CD14-positive monocyte (primary cell): ENCODE data around the gene TBC1D10A. TPM values are rescaled to one million over a fixed set of nuclear protein-coding genes. Genes with fewer than 3 reads are reported as not detected.
A peak's percentile ranks its signal among the peaks of the same experiment; 100 is the strongest.

Experiments
- DNase-seq, 3 donors: peaks; one replicate each; pipeline ENCODE4 v3.0.0-alpha.2; 2011 to 2022
- H2AFZ ChIP-seq: 2 replicates; pipeline ENCODE4 v1.6.0; 2012; ENCODE audit warnings: mild to moderate bottlenecking, low read depth, low read length, inconsistent platforms; ENCODE audit not compliant: insufficient read depth, poor library complexity, severe bottlenecking
- H3K27ac ChIP-seq, 2 donors: 1 replicate in 1 of 2; 2 replicates in 1 of 2; pipeline ENCODE4 v1.5.1; 2012 to 2013; ENCODE audit warnings: low read length in 2 of 2, control low read depth in 1 of 2, inconsistent platforms in 1 of 2, low read depth in 1 of 2, mild to moderate bottlenecking in 1 of 2
- H3K27me3 ChIP-seq, 2 donors: one replicate each; pipeline versions ENCODE4 v1.6.0 to v1.6.1; 2011 to 2013; ENCODE audit warnings: low read length in 2 of 2; ENCODE audit not compliant: control insufficient read depth in 2 of 2, insufficient read depth in 2 of 2
- H3K36me3 ChIP-seq, 2 donors: replicated peaks in 1 of 2; 1 replicate in 1 of 2; 2 replicates in 1 of 2; pipeline versions ENCODE4 v1.5.1 to v1.6.1; 2012 to 2013; ENCODE audit warnings: low read length in 2 of 2, control low read depth in 1 of 2, inconsistent platforms in 1 of 2, mild to moderate bottlenecking in 1 of 2; ENCODE audit not compliant: insufficient read depth in 2 of 2, control insufficient read depth in 1 of 2
- H3K4me1 ChIP-seq, 2 donors: 1 replicate in 1 of 2; 2 replicates in 1 of 2; pipeline versions ENCODE4 v1.5.1 to v1.6.1; 2012 to 2013; ENCODE audit warnings: low read length in 2 of 2, control low read depth in 1 of 2, inconsistent platforms in 1 of 2, mild to moderate bottlenecking in 1 of 2, moderate library complexity in 1 of 2; ENCODE audit not compliant: insufficient read depth in 2 of 2, control insufficient read depth in 1 of 2
- H3K4me2 ChIP-seq: replicated peaks from 2 replicates; pipeline ENCODE3; 2012; ENCODE audit warnings: low read length, moderate library complexity, mild to moderate bottlenecking; ENCODE audit not compliant: poor library complexity, severe bottlenecking; ENCODE audit errors: extremely low read depth
- H3K4me3 ChIP-seq, 3 experiments: fragments of 200-600 bp in 1 of 3; sonication (generic) in 1 of 3; replicated peaks in 1 of 3; 1 replicate in 2 of 3; 2 replicates in 1 of 3; pipeline ENCODE4 v1.5.1; 2011 to 2013; ENCODE audit warnings: low read length in 3 of 3, mild to moderate bottlenecking in 3 of 3, control low read depth in 2 of 3, low read depth in 2 of 3, inconsistent platforms in 1 of 3, moderate library complexity in 1 of 3
- H3K79me2 ChIP-seq: 2 replicates; pipeline ENCODE4 v1.6.0; 2012; ENCODE audit warnings: mild to moderate bottlenecking, control low read depth, inconsistent platforms, low read length, moderate library complexity; ENCODE audit not compliant: insufficient read depth
- H3K9ac ChIP-seq: 2 replicates; pipeline ENCODE4 v1.6.0; 2017; ENCODE audit warnings: low read length, mild to moderate bottlenecking; ENCODE audit not compliant: insufficient read depth, poor library complexity, severe bottlenecking
- H3K9me3 ChIP-seq, 2 donors: replicated peaks in 1 of 2; 1 replicate in 1 of 2; 2 replicates in 1 of 2; pipeline versions ENCODE4 v1.5.1 to v1.6.1; 2012 to 2013; ENCODE audit warnings: low read length in 2 of 2, control low read depth in 1 of 2; ENCODE audit not compliant: control insufficient read depth in 1 of 2, insufficient read depth in 1 of 2
- H4K20me1 ChIP-seq: 2 replicates; pipeline ENCODE4 v1.6.0; 2012; ENCODE audit warnings: mild to moderate bottlenecking, low read length, control low read depth, moderate library complexity; ENCODE audit not compliant: insufficient read depth
- H3K27ac Mint-ChIP-seq, 7 donors: one replicate each; pipeline ENCODE4 v1.8.0; 2020; ENCODE audit warnings: mild to moderate bottlenecking in 7 of 7, mixed read lengths in 7 of 7, moderate library complexity in 6 of 7, inconsistent platforms in 2 of 7
- H3K27me3 Mint-ChIP-seq, 3 donors: one replicate each; pipeline ENCODE4 v1.8.0; 2021 to 2022; ENCODE audit warnings: low read depth in 3 of 3, mild to moderate bottlenecking in 3 of 3, mixed read lengths in 3 of 3, moderate library complexity in 3 of 3, inconsistent platforms in 1 of 3
- H3K36me3 Mint-ChIP-seq, 2 donors: one replicate each; pipeline ENCODE4 v1.8.0; 2020; ENCODE audit warnings: mixed read lengths in 2 of 2, inconsistent platforms in 1 of 2, mild to moderate bottlenecking in 1 of 2
- H3K4me1 Mint-ChIP-seq: one replicate; pipeline ENCODE4 v1.8.0; 2020; ENCODE audit warnings: mild to moderate bottlenecking, mixed read lengths
- H3K4me3 Mint-ChIP-seq, 2 donors: one replicate each; pipeline ENCODE4 v1.8.0; 2020; ENCODE audit warnings: mild to moderate bottlenecking in 2 of 2, mixed read lengths in 2 of 2, moderate library complexity in 1 of 2
- H3K9me3 Mint-ChIP-seq, 7 donors: one replicate each; pipeline ENCODE4 v1.8.0; 2020 to 2022; ENCODE audit warnings: mixed read lengths in 7 of 7, mild to moderate bottlenecking in 6 of 7, moderate library complexity in 6 of 7, inconsistent platforms in 2 of 7
- CTCF ChIP-seq: fragments of 200-600 bp; IDR thresholded peaks from one replicate; pipeline ENCODE4 v1.8.0; 2022; ENCODE audit warnings: antibody characterized with exemption, mild to moderate bottlenecking
- WGBS: methylation state at CpG from one replicate; pipeline ENCODE4 v1.1.5; 2013; ENCODE audit warnings: missing lambda C conversion rate; ENCODE audit not compliant: insufficient coverage; 5-methylcytosine and 5-hydroxymethylcytosine counted together
- intact Hi-C, 2 donors: fragments of 100-400 bp; cut with micrococcal nuclease; formaldehyde crosslinking; loops; one replicate each; pipeline versions ENCODE4 v1.15.0 to v1.15.1; 2023
- polyA plus RNA-seq, 3 donors: library from polyadenylated mRNA; depleted of rRNA in 1 of 3; unstranded in 2 of 3; stranded (reverse) in 1 of 3; fragments of 300-500 nt in 2 of 3; fragments of >200 nt in 1 of 3; fragmentation: Illumina TruSeq in 2 of 3; gene quantifications; 1 replicate in 2 of 3; 2 replicates in 1 of 3; pipeline ENCODE4 v1.2.3, GENCODE V29; 2012 to 2021

Gene TBC1D10A
- polyA plus RNA-seq, 3 donors = 13.4 to 38.3 (median 21.8) TPM

DNA sequence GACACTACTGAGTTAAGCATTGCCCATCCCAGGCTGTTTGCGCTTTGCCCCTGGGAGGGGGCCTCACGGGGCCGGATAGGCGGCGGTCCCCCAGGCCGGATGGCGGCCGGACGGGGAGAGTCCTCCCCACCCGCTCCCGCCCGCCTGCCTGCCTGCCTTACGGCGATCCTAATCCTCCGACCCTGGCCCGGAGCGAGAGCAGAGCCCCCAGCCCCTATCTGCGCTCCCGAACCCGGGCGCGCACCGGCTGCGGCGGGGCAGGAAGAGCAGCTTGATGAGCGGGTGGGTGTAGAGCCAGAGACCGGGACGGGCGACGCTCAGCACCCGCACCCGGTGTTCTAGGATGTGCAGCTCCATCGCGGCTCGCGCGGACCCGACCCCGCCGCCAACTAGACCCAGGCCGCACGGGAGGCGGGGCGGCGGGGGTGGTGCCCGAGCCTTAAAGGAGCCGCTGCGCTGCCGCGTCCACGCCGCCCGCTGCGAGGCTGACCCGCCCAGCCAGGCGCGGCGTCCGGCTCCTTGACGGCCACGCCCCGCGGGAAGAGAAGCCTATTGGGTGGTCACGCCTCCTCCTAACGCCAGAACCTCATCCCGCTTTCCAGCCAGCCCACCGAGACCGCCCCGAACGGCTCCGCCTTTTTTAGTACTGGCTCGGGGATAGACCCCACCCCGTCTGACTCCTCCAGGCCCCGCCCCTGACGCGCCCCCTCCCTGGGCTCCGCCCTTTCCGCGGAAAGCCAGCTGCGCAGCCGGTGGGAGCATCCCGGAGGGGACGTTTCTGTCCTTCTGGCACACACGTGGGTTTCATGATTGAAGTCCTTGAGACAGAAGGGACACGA, 37.4 kb downstream of the TBC1D10A start, which contains the start of gene CASTOR1:
Gene CASTOR1 (minus strand): TSS at position 365 of the 839 bp plus-strand sequence. CDS start 8 bp downstream, at position 357.
- Histone ChIP-seq H3K4me3 (peak within 1 kb of the TSS; percentile 54 to 82 (median 62)), H3K4me1 (peaks cover 26 to 44% of the 10 kb centered on the region in 2 donors), H4K20me1 (peaks cover 5% of the 10 kb centered on the region), H3K27ac (peak within 1 kb of the TSS; percentile 31 to 46), H2AFZ (peak within 1 kb of the TSS; percentile 80), H3K36me3 (peaks cover 24 to 35% of the 10 kb centered on the region in 2 donors), H3K9me3 (no peaks in the 10 kb centered on the region), H3K9ac (peak within 1 kb of the TSS; percentile 65), H3K4me2 (peak within 1 kb of the TSS; percentile 90), H3K27me3 (no peaks in the 10 kb centered on the region), H3K79me2 (no peaks in the 10 kb centered on the region)
- Mint-ChIP-seq H3K9me3 (peaks cover 0 to 4% (median 0%) of the 10 kb centered on the region in 7 donors), H3K27ac (peak within 1 kb of the TSS; percentile 58 to 90 (median 82)), H3K4me3 (peak within 1 kb of the TSS; percentile 83 to 86), H3K27me3 (peaks cover 0 to 3% (median 1%) of the 10 kb centered on the region in 3 donors), H3K36me3 (peaks cover 33 to 37% of the 10 kb centered on the region in 2 donors), H3K4me1 (peaks cover 33% of the 10 kb centered on the region)
- TF ChIP-seq CTCF = no peak
- WGBS = under 1% methylated on average over 75 of the region's 85 CpGs
- intact Hi-C loops = loop anchor here (1.0 to 10.0 kb wide), 4 partner anchors 38 to 185 kb away; partner anchors contain the start of gene TBC1D10A (in 1 of the 2)
- peak; percentile 86 to 93 (median 89) for DNase-seq

GRCh38 chr22:30288419-30289140, 38.2 kb downstream of the TBC1D10A start:
- Mint-ChIP-seq H3K27me3 (peaks cover 0 to 4% (median 2%) of the 10 kb centered on the region in 3 donors), H3K4me1 (peaks cover 39% of the 10 kb centered on the region), H3K27ac (peak overlapping the region; percentile 42 to 89 (median 72)), H3K4me3 (peak overlapping the region; percentile 83 to 86), H3K9me3 (peaks cover 0 to 4% (median 0%) of the 10 kb centered on the region in 7 donors), H3K36me3 (peaks cover 26 to 29% of the 10 kb centered on the region in 2 donors)
- intact Hi-C loops = loop anchor here (1.0 to 10.0 kb wide), 4 partner anchors 39 to 184 kb away; partner anchors contain the start of gene TBC1D10A (in 1 of the 2)
- Histone ChIP-seq H3K4me1 (peaks cover 27 to 52% of the 10 kb centered on the region in 2 donors), H3K4me2 (peak overlapping the region; percentile 90), H3K9me3 (no peaks in the 10 kb centered on the region), H3K27me3 (no peaks in the 10 kb centered on the region), H3K36me3 (peaks cover 16 to 27% of the 10 kb centered on the region in 2 donors), H3K4me3 (peak overlapping the region; percentile 54 to 82 (median 62)), H2AFZ (peak overlapping the region; percentile 80), H3K9ac (peak overlapping the region; percentile 65), H3K79me2 (no peaks in the 10 kb centered on the region), H4K20me1 (no peaks in the 10 kb centered on the region), H3K27ac (peak overlapping the region in 1 of 2 donors; percentile 43)
- no peak for TF ChIP-seq CTCF
- 11% methylated on average over 7 of the region's 27 CpGs for WGBS
- DNase-seq = no peak
